Caco-2 (cell line): ENCODE data around the gene MARCKSL1. TPM values are rescaled to one million over a fixed set of nuclear protein-coding genes. Genes with fewer than 3 reads are reported as not detected.

Experiments
- BruUV-seq: library from RNA; stranded (reverse); fragments of 400-500 nt; replicated peaks from 2 replicates; lab custom pipeline; 2021; lab: Mats Ljungman, UMichigan
- CTCF ChIA-PET: fragments of 300-600 bp; sonication (Branson Sonifier 250); formaldehyde crosslinking; loops from one replicate; lab custom pipeline; 2022; ENCODE audit warnings: antibody characterized with exemption; lab: Charles Lee
- POLR2A ChIA-PET: fragments of 300-600 bp; sonication (Branson Sonifier 250); formaldehyde crosslinking; loops from one replicate; lab custom pipeline; 2022; ENCODE audit warnings: antibody characterized with exemption; lab: Charles Lee
- DNase-seq, 2 experiments: peaks; one replicate each; pipeline versions ENCODE4 v3.0.0 to v3.0.0-alpha.2; 2020 to 2022
- H3K27me3 ChIP-seq: replicated peaks from 2 replicates; pipeline ENCODE4 v1.6.0; 2011; ENCODE audit warnings: low read length; ENCODE audit not compliant: control insufficient read depth, insufficient read depth
- H3K36me3 ChIP-seq: 2 replicates; pipeline ENCODE4 v1.5.1; 2011; ENCODE audit warnings: low read length; ENCODE audit not compliant: control insufficient read depth, insufficient read depth
- H3K4me1 ChIP-seq: fragments of 250-450 bp; sonication (Bioruptor Pico); 2 replicates; pipeline ENCODE4 v1.5.1; 2020; ENCODE audit warnings: mild to moderate bottlenecking
- H3K4me3 ChIP-seq: 2 replicates; pipeline ENCODE4 v1.5.1; 2011; ENCODE audit warnings: low read depth, mild to moderate bottlenecking, control low read depth, low read length
- H3K9me3 ChIP-seq: fragments of 250-450 bp; sonication (Bioruptor Pico); 2 replicates; pipeline ENCODE4 v1.5.1; 2020; ENCODE audit warnings: mild to moderate bottlenecking, moderate library complexity
- H3K27ac Mint-ChIP-seq: one replicate; pipeline ENCODE4 v1.8.0; 2022; ENCODE audit warnings: mixed read lengths; ENCODE audit not compliant: unreplicated experiment
- H3K27me3 Mint-ChIP-seq: one replicate; pipeline ENCODE4 v1.8.0; 2022; ENCODE audit warnings: mixed read lengths; ENCODE audit not compliant: insufficient read depth, unreplicated experiment
- H3K36me3 Mint-ChIP-seq: one replicate; pipeline ENCODE4 v1.8.0; 2022; ENCODE audit warnings: mild to moderate bottlenecking, mixed read lengths; ENCODE audit not compliant: insufficient read depth, unreplicated experiment
- H3K4me1 Mint-ChIP-seq: one replicate; pipeline ENCODE4 v1.8.0; 2022; ENCODE audit warnings: low read depth, mixed read lengths; ENCODE audit not compliant: unreplicated experiment
- H3K4me3 Mint-ChIP-seq: one replicate; pipeline ENCODE4 v1.8.0; 2022; ENCODE audit warnings: mild to moderate bottlenecking, moderate library complexity, mixed read lengths; ENCODE audit not compliant: unreplicated experiment
- H3K9me3 Mint-ChIP-seq: one replicate; pipeline ENCODE4 v1.8.0; 2022; ENCODE audit warnings: mixed read lengths; ENCODE audit not compliant: unreplicated experiment
- CTCF ChIP-seq, 2 experiments: fragments of 200-600 bp in 1 of 2; IDR thresholded peaks; 1 replicate in 1 of 2; 2 replicates in 1 of 2; pipeline versions ENCODE4 v1.5.1 to v1.8.0; 2011 to 2022; ENCODE audit warnings: antibody characterized with exemption in 1 of 2, control low read depth in 1 of 2, inconsistent platforms in 1 of 2, low read depth in 1 of 2, low read length in 1 of 2, mild to moderate bottlenecking in 1 of 2, moderate library complexity in 1 of 2; ENCODE audit not compliant: insufficient read depth in 1 of 2, severe bottlenecking in 1 of 2, unreplicated experiment in 1 of 2
- intact Hi-C: fragments of 100-400 bp; cut with micrococcal nuclease; formaldehyde crosslinking; loops from one replicate; pipeline ENCODE4 v1.10.0; 2022; ENCODE audit not compliant: unreplicated experiment
- total RNA-seq: library from RNA; stranded (reverse); gene quantifications from 2 replicates; pipeline ENCODE4 v1.2.3, GENCODE V29; 2022

MARCKSL1 gene
- total RNA-seq, 1 experiment from 2014 or later: 150 TPM

- Mint-ChIP-seq H3K4me3 (no peak overlapping the region), H3K9me3 (no peaks in the 10 kb centered on the region), H3K27ac (peak overlapping the region; percentile 40), H3K36me3 (peaks cover 82% of the 10 kb centered on the region), H3K27me3 (no peaks in the 10 kb centered on the region), H3K4me1 (peaks cover 21% of the 10 kb centered on the region)
- no peaks in the 10 kb centered on the region for H3K27me3 ChIP-seq
- H3K9me3 ChIP-seq: no peaks in the 10 kb centered on the region
- no peak for TF ChIP-seq CTCF (IDR thresholded peaks at IDR 0.05; ENCODE audit: insufficient read depth in 1 of 2, low read depth in 1 of 2, low read length in 1 of 2, severe bottlenecking in 1 of 2, unreplicated experiment in 1 of 2)
- no peak for DNase-seq
- no TSS peak for BruUV-seq
- H3K36me3 ChIP-seq: peaks cover 3% of the 10 kb centered on the region; the same call in 1 of the 2 replicates
- CTCF ChIA-PET: no interaction called here
- peaks cover 22% of the 10 kb centered on the region for H3K4me1 ChIP-seq
- POLR2A ChIA-PET: interaction anchor here (1.0 to 1.3 kb wide), 4 partner anchors 10 to 116 kb away, joined by 3 to 6 read pairs (median 4); no protein-coding TSS in a partner anchor
- H3K4me3 ChIP-seq: no peak overlapping the region
- intact Hi-C loops: no loop called here
Observed at GRCh38 chr1:32331549-32331948, 4.5 kb downstream of the MARCKSL1 start.

- DNase-seq: no peak
- Mint-ChIP-seq H3K4me3 (no peak overlapping the region), H3K9me3 (no peaks in the 10 kb centered on the region), H3K4me1 (peaks cover 21% of the 10 kb centered on the region), H3K36me3 (peaks cover 73% of the 10 kb centered on the region), H3K27me3 (no peaks in the 10 kb centered on the region), H3K27ac (no peak overlapping the region)
- H3K4me1 ChIP-seq: peaks cover 22% of the 10 kb centered on the region
- H3K9me3 ChIP-seq: no peaks in the 10 kb centered on the region
- no TSS peak for BruUV-seq
- intact Hi-C loops: no loop called here
- no peak overlapping the region for H3K4me3 ChIP-seq
- ChIA-PET POLR2A (interaction anchor here (1.1 kb wide), 1 partner anchor 9 kb away, joined by 4 read pairs; no protein-coding TSS in a partner anchor), CTCF (no interaction called here)
- peaks cover 3% of the 10 kb centered on the region; the same call in 1 of the 2 replicates for H3K36me3 ChIP-seq
- no peaks in the 10 kb centered on the region for H3K27me3 ChIP-seq
- TF ChIP-seq CTCF (IDR thresholded peaks at IDR 0.05; ENCODE audit: insufficient read depth in 1 of 2, low read depth in 1 of 2, low read length in 1 of 2, severe bottlenecking in 1 of 2, unreplicated experiment in 1 of 2): no peak
Observed at GRCh38 chr1:32330558-32331151, 5.4 kb downstream of the MARCKSL1 start.

- no peak for DNase-seq
- intact Hi-C loops: no loop called here
- no peak for TF ChIP-seq CTCF (IDR thresholded peaks at IDR 0.05; ENCODE audit: insufficient read depth in 1 of 2, low read depth in 1 of 2, low read length in 1 of 2, severe bottlenecking in 1 of 2, unreplicated experiment in 1 of 2)
- Mint-ChIP-seq H3K4me3 (no peak overlapping the region), H3K36me3 (peaks cover 76% of the 10 kb centered on the region), H3K27ac (peak overlapping the region; percentile 29), H3K9me3 (no peaks in the 10 kb centered on the region), H3K4me1 (peaks cover 21% of the 10 kb centered on the region), H3K27me3 (no peaks in the 10 kb centered on the region)
- H3K4me3 ChIP-seq: no peak overlapping the region
- ChIA-PET POLR2A (interaction anchor here (1.1 kb wide), 1 partner anchor 8 kb away, joined by 4 read pairs; no protein-coding TSS in a partner anchor), CTCF (no interaction called here)
- no TSS peak for BruUV-seq
- H3K27me3 ChIP-seq: no peaks in the 10 kb centered on the region
- no peaks in the 10 kb centered on the region for H3K9me3 ChIP-seq
- peaks cover 22% of the 10 kb centered on the region for H3K4me1 ChIP-seq
- H3K36me3 ChIP-seq: peaks cover 3% of the 10 kb centered on the region; the same call in 1 of the 2 replicates
Observed at GRCh38 chr1:32329931-32330466, 6.0 kb downstream of the MARCKSL1 start.
